Fibroblast of upper back skin (primary cell): Measurements from ENCODE around the gene KRT71.
A peak's percentile ranks its signal among the peaks of the same experiment; 100 is the strongest.

Experiments used
- DNase-seq: peaks from one replicate; pipeline ENCODE4 v3.0.0-alpha.2; 2013

Gene KRT71

GRCh38 chr12:52535574-52535973 is 17.4 kb downstream of the KRT71 start:
- DNase-seq = no peak

- no peak for DNase-seq
These were observed 18.5 kb downstream of the KRT71 start for GRCh38 chr12:52534482-52534881.

- no peak for DNase-seq
These were observed 19.1 kb downstream of the KRT71 start for GRCh38 chr12:52533686-52534470.

DNA sequence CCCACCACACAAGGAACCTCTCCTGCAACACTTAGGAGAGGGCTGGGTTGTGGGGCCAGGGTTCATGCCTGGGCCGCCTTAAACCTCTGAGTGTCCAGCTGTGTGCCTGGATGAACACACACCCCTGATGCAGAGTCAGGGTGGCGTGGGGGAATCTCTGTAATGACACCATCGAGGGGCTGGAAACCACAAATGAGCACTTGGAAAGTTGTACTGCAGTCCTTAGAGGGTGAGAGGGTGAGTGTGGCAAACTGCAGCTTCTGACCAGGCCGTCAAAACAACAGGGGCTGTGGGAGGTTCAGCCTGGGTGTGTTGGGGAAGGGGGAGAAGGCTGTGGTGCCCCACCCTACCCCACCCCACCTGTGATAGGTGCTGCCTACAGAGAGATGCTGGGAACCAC is 20.3 kb downstream of the KRT71 start:
- no peak for DNase-seq

GRCh38 chr12:52531566-52532300 is 21.2 kb downstream of the KRT71 start:
- no peak for DNase-seq

DNA sequence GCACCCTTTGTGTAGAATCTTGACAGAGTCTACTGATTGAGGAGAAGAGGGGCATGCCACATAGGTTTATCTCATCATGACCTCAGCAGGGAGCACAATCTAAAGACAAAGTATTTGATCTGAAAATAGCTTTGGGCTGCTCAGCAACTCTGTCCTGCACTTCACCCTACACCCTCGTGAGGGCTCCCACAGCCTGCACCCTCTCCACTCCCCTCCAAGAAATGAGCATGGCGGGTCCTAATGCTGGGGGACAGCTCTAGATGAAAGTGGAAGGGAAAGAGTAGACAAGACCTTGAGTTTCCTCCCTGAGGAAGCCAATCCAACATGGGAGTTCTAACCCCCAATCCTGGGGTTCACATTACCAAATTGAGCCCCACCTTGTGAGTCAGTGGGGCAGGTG is 22.0 kb downstream of the KRT71 start:
- DNase-seq = no peak

GRCh38 chr12:52530366-52530765 is 22.6 kb downstream of the KRT71 start:
- no peak for DNase-seq

DNA sequence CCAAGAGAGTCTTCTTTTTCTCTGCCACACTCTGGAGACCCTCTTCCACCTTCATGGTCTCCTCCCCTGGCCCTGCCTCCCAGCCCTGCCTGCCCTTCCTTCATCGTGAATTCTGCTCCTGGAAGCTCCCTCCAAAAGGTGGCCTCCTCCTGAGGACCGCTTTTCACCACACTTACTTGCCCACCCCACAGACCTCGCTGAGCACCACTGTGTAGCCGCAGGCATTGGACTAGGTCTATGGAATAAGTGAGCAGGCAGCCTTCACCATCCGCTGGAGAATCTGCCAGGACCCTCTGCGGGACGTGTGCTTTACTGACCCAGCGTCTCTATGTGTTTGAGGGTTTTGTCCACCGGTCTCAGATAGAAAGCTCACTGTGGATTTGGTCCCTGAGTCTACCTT is 23.1 kb downstream of the KRT71 start:
- no peak for DNase-seq

GRCh38 chr12:52529417-52529816 is 23.5 kb downstream of the KRT71 start:
- DNase-seq = no peak

DNA sequence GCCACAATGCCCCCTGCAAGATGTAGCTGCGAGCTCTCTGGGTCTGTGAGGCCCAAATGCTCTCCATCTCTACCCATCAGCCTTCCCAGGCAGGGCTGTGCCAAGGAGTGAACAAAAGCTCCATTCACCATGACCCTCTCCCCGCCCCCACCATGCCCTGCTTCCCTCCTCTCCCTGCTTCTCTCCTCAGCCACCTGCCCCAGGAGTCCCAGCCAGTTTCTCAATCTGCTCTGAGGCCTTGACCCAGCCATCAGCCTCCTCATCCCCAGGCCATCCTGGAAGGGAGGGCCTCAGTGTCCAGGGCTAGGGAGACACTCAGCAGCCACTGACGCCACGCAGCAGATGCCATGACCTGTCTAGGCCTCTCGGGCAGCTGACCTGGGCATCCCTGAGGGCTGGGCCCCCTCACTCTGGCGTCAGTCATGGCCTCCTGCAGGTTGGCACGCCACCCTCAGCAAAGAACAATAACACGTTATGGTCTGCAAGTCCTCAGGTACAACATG is 24.3 kb downstream of the KRT71 start:
- DNase-seq = no peak

- DNase-seq = no peak
These were observed 25.7 kb downstream of the KRT71 start for GRCh38 chr12:52527121-52527800.

DNA sequence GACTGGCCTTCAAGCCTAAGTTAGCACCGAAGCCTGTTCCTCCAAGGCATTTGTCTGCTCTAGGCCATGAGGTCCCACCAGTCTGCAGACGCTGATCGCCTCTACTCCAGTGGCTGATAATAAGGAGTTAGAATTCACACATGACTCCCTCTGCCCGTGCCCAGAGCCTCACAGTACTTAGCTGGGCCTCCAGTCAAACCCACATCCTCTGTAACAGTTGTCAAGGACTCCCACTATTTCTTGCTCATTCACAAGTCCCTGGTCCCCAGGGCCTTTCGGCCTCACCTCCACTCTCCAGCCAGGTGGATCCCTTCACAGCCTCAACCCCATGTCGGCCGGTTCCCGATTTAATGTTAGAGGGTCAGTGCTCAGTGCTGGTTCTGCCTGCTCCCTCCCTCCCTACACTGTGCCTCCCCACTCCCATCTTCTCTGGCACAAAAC is 26.4 kb downstream of the KRT71 start:
- DNase-seq = no peak

DNA sequence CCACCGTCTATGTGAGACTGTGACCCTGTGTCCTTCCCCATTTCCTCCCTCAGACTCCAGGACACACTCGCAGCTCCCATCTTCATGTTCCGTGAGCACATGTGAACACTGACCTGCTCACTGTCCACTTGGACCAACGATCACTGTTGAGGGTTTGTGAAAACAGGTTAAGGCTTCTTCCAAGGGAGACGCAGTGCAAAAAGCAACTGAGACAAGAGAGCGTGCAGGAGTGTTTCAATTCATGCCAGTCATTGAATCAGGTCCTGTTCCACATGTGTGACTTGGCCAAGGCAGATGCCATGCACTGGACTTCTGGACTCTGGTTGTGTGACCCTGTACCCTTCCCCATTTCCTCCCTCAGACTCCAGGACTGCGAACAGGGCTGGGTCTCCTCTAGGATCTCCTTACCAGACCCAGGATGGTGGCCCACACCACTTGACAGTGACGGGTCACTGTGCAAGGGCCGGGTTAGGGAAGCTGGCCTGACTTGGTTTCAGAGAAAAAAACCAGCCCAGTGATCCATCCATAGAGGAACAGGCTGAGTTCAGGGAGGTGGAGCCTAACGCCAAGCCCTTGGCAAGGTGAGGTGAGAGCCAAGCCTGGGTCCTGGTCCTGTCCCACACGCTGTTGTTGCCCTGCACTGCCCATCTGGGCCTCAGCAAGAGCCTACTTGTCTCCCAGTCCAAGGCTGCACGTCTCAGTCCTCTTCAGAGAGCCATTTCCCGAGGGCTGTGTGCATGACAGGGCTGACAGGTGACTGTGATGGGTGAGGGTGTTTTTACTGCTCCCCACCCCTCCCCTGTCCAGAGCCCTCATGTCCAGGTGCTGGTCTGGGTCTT is 27.1 kb downstream of the KRT71 start:
- no peak for DNase-seq

- no peak for DNase-seq
These were observed 27.9 kb downstream of the KRT71 start for GRCh38 chr12:52524898-52525591.

DNA sequence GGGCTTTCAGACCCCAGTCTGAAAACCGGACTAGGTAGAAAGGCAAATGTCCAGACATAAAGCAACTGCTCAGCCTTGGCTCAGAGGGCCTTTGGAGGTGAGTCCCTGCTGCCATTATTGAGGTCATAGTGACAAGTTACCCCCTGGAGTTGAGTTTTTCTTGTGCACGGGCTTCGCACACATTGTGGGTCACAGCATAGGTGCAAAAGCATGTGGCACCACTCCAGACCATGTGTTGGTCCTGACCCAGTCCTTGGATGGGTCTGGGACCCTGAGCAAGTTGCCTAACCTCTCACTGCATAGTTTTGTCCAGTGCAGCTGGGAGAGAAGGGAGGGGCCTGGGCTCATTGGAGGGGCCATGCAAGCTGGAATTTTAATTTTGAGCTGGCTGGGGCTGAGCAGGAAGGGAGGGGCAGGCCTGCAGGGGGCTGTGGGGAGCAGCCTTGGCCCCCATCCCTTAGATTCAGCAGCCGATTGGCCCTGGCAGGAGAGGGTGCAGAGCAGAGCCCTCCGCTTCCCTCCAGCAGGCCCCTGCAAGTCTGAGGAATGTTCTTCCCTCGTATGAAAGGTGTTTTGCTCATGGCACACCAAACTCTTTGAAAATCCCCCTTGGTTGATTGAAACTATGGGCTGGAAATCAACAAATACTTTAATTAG is 28.6 kb downstream of the KRT71 start:
- no peak for DNase-seq

- no peak for DNase-seq
These were observed 29.1 kb downstream of the KRT71 start for GRCh38 chr12:52523824-52524223.

DNA sequence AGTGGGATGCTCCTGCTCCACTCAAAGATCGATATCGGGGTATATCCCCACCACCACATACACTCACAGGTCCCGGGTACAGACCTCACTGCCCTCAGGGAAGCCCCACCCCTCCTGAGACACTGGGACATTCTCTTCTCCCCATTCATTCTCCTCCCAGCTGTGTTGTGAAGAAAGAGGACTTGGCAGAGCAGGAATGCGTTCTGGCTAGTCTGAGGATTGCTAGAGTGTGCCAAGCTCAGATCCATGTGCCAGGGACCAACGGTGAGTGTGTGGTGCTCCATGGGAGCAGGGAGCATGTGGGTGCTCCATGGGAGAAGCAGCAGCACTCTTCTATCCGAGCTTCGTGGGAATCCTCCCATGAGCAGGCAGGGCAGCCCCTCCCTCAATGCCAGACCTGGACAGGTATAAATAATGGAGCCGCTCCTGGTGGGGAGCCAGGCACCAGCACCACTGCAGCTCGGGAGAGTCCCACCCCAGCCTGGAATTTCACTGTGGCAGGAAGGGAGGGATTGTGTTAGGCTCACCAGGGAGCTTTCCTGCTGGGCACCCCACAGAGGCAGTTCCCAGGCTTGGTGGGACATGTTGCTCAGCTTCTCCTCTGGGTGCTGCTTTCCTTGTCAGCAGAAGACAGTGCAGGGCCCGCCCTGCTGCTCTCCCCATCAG is 30.5 kb downstream of the KRT71 start:
- peak; percentile 29 for DNase-seq

- peak; percentile 78 for DNase-seq
These were observed 31.2 kb downstream of the KRT71 start for GRCh38 chr12:52521568-52522266.

DNA sequence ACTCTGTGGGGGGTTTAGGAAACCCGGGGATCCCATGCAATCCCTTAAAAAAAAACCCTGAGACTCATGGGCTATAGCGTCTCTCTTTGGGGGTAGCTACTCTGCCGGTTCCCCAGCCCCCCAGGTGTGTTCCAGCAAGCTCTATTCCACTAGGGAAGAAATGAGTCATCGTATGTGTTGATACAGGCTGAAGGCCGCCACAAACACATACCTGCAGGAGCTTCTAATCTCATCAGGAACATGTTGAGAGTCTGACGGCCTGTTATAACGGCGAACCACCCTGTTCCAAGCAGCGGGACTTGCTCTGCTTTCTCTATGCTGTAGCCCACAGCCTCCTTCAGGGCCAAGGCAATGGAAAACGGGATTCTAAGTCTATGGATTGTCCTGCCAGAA is 31.8 kb downstream of the KRT71 start:
- DNase-seq = peak; percentile 46
